Hematopoietic multipotent progenitor cell treated with erythropoietin and hydrocortisone succinate and interleukin-3 and kit ligand, for 4 days (in vitro differentiated cells): ENCODE measurements around the gene CACFD1.
"Not testable (repeated sequence)": the region's sequence is repeated elsewhere in the genome, so short reads cannot be mapped to it uniquely, and the experiment has no call there.

Source experiments
- DNase-seq: peaks from one replicate; pipeline ENCODE4 v3.0.0-alpha.2; 2015

The CACFD1 gene

DNA sequence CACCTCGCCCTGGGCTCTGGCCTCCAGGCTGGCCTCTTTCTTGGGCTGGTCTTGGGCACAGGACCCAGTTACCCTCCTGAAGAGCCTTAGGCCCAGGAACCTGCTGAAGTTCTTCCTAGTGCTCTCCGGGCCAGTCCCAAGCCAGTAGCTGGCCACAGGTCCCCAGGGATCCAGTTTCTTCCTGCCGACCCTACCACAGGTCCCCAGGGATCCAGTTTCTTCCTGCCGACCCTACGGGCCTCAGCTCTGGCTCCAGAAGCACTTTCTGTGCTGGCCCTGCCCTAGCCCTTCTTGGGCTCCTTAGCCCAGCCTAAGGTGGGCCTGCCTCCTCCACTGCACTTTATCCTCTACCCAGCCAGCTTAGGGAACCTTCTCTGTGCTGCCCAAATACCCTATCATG is 18.2 kb upstream of the CACFD1 start:
- DNase-seq, result no peak

DNA sequence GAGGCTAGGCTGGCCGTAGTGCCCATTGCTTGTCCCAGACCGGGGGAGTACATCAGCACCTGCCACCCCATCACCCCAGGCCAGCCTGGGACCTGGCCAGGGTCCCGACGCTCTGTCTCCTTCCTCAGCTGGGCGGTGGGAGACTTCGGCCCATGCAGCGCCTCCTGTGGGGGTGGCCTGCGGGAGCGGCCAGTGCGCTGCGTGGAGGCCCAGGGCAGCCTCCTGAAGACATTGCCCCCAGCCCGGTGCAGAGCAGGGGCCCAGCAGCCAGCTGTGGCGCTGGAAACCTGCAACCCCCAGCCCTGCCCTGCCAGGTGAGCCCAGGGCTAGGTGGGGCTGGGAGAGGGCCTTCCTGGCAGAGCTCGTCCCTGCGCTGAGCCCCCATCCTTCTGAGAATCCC is 16.5 kb upstream of the CACFD1 start:
- no peak for DNase-seq

DNA sequence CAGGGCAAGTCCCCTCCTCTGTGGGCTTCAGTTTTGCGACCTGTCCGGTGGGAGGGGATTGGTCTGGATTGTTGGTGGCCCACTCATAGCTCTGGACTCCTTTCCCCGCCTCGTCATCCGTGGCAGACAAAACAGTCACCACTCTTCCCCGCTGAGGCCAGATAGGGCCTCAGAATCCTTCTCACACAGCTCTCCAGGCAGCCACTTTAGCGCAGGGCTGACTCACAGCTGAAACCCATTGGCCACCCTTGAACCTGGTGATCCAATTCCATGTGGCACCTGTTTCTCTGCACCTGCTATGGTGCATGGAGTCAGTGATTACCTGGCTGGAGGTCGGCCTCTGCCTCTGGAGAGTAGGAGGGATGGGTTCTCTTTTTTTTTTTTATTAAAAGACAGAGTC is 15.8 kb upstream of the CACFD1 start:
- no peak for DNase-seq

DNA sequence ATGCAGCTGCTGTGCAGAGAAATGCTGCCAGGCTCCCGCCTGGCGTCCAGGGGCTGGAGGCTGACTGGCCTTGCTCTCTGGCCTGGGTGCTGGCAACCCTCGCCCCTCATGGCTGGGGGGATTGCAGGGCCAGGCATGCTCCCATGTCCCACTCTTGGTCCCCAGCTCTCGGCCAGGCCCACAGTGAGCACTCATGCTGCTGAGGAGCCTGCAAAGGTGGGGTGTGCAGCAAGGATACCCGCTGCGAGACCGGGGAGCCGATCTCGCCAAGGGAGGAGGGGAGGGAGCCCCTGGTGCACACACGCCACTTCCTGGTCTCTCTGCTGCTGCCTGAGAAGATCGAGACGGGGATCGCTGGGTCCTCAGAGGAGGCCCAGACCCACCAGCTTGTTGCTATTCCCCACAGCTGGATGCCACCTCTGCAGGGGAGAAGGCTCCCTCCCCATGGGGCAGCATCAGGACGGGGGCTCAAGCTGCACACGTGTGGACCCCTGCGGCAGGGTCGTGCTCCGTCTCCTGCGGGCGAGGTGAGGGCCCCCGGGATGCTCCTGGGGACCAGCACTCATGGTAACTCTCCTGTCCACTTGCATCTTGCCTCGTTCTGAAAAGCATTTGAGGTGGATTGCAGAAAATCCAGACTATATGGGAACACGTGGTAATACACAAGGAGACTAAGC is 14.3 kb upstream of the CACFD1 start:
- DNase-seq, result no peak

DNA sequence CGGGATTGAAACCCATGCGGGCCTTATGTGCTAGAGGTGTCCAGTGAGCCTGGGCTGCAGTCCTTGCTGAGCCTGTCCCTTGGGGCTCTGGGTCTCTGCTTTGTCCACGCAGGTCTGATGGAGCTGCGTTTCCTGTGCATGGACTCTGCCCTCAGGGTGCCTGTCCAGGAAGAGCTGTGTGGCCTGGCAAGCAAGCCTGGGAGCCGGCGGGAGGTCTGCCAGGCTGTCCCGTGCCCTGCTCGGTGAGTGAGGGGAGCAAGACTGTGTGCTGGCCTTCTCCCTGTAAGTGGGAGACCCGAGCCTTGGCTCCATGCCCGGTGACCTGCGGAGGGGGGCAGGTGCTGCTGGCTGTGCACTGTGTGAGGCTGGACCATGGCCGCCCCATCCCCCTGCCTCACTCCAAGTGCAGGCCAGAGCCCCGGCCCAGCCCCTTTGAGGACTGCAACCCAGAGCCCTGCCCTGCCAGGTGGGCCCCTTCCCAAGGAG is 11.2 kb upstream of the CACFD1 start:
- no peak for DNase-seq

DNA sequence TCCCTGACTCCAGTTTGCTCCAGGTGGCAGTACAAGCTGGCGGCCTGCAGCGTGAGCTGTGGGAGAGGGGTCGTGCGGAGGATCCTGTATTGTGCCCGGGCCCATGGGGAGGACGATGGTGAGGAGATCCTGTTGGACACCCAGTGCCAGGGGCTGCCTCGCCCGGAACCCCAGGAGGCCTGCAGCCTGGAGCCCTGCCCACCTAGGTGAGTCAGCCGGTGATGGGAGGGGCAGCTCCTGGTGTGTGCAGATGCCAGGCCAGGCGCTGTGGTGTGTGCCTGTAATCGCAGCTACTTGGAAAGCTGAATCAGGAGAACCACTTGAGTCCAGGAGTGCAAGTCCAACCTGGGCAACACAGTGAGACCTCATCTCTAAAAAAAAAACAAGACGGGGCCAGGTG is 10.0 kb upstream of the CACFD1 start:
- DNase-seq, result no peak

DNA sequence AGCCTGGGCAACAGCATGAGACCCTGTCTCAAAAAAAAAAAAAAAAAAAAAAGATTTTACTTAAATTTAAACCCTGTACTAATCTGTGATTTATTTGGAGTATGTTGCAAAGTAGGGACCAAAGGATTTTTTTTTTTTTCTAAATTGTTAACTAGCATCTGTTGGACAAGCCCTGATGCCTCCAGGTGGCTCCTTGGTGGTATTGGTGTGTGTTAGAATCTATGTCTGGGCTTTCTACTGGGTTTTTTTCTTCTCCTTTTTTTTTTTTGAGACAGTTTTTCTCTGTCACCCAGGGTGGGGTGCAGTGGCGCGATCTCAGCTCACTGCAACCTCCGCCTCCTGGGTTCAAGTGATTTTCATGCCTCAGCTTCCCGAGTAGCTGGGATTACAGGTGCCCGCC is 7.9 kb upstream of the CACFD1 start:
- DNase-seq, result not testable (repeated sequence)

DNA sequence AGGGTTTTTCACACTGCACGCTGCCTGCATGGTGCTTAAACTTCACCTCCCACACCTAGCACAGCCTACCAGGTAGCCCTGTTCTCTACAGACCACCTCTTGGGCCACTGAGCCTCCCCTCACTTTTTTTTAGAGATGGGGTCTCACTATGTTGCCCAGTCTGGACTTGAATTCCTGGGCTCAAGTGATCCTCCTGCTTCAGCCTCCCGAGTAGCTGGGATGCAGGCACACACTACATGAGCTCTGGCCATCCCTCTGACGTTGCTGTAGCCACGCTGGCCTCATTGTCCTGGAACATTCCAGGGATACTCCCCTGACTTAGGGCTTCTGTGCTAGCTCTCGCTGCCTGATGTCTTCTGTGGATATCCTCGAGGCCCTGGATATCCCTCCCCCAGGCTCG is 7.2 kb upstream of the CACFD1 start:
- DNase-seq, result no peak

DNA sequence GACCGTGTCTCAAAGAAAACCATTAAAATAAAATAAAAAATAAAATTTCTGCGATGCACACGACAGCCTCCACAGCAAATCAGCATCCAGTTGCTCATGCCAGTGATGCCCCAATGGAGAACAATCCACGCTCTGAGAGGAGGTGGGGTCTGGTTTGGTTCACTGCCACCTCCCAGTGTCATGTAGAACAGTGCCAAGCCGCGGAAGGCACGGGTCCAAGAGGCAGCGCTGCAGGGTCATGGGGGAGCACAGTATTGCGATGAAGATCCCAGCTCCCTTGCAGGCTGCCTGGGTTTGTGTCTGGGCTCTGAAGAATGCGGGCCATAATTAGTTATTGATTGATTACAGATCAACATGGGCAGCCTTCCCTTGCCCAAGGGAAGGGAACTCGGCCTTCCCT is 6.1 kb upstream of the CACFD1 start:
- DNase-seq, result no peak

DNA sequence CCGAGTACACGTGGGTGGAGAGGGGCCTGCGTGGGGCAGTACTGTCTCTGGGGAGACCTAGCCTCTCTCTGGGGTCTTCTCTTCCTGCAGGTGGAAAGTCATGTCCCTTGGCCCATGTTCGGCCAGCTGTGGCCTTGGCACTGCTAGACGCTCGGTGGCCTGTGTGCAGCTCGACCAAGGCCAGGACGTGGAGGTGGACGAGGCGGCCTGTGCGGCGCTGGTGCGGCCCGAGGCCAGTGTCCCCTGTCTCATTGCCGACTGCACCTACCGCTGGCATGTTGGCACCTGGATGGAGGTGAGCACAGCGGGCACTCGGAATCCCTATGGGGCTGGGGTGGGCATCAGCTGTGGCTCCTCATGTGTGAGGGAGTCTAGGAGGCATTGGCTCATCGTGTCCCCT is 5.5 kb upstream of the CACFD1 start:
- DNase-seq, result no peak

DNA sequence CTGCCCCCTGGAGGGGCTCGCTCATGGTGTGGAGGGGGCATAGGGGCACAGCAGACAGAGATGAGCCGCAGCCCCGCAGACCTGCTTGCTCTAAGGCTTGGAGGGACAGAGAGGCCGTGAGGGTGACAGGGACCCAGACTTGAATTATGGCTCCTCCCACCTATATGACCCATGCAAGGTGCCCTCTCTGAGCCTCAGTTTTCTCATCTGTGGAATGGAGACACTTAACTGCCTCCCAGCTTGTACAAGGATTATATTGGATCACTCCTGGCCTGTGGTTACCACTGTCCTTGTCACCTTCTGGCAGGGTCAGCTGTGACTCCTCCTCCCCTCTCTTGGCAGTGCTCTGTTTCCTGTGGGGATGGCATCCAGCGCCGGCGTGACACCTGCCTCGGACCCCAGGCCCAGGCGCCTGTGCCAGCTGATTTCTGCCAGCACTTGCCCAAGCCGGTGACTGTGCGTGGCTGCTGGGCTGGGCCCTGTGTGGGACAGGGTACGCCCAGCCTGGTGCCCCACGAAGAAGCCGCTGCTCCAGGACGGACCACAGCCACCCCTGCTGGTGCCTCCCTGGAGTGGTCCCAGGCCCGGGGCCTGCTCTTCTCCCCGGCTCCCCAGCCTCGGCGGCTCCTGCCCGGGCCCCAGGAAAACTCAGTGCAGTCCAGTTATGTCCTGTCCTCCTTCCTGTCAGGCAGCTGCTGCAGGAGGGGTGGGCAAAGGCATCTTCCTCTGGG is 4.7 kb upstream of the CACFD1 start:
- no peak for DNase-seq

DNA sequence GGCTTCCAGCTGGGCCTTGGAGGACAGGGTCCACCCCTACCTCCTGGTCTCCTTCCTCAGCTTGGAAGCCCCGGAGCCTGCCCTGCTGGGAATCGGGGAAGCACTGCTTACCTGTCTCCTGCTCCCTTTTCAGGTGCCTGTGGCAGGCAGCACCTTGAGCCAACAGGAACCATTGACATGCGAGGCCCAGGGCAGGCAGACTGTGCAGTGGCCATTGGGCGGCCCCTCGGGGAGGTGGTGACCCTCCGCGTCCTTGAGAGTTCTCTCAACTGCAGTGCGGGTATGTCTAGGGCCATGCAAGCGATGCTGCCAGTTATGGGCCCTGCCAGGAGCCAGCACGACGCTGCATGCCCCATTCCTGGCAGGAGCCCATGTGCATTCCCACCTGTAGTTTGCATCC is 3.8 kb upstream of the CACFD1 start:
- DNase-seq, result no peak

DNA sequence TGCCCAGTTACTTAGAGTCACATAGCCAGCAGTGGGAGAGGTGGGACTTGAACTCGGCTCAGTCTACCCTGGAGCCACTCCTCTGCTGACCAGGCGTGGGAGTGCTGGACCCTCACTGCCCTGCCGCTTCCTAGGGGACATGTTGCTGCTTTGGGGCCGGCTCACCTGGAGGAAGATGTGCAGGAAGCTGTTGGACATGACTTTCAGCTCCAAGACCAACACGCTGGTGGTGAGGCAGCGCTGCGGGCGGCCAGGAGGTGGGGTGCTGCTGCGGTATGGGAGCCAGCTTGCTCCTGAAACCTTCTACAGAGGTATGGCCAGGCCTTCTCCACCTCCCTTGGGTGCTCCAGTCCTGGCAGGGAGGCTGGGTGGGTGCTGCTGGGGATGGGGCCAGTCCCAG is 3.4 kb upstream of the CACFD1 start:
- peak; percentile 38 for DNase-seq

DNA sequence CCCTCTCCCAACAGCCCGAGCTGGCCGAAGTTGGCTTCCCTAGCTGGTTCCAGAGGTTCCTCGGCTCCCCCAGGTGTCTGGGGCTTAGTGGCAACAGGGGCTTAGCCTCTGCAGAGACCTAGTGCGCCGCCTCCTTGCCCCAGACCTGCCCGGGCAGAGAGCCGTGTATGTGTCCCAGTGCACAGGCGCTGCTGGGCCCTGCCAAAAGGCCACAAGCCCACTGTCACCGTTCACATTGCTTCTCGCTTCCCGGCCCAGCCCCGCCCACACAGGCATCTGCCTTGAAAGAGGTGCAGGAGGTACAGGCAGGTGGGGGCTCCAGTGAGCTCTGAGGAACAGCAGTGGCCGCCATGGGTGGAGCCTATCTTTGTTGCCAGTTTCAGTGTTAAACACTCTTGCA is 2.5 kb upstream of the CACFD1 start:
- no peak for DNase-seq

DNA sequence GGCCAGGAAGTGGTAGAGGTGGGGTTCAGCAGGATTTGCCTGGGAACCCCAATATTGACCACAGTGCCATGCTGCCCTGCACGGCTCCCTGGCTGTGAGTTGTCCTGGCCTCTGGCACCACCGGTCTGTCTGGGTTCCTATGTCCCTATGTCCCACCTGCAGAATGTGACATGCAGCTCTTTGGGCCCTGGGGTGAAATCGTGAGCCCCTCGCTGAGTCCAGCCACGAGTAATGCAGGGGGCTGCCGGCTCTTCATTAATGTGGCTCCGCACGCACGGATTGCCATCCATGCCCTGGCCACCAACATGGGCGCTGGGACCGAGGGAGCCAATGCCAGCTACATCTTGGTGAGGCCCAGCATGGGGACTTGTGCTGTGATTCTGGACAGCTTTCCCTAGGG is 2.0 kb upstream of the CACFD1 start:
- DNase-seq, result no peak

DNA sequence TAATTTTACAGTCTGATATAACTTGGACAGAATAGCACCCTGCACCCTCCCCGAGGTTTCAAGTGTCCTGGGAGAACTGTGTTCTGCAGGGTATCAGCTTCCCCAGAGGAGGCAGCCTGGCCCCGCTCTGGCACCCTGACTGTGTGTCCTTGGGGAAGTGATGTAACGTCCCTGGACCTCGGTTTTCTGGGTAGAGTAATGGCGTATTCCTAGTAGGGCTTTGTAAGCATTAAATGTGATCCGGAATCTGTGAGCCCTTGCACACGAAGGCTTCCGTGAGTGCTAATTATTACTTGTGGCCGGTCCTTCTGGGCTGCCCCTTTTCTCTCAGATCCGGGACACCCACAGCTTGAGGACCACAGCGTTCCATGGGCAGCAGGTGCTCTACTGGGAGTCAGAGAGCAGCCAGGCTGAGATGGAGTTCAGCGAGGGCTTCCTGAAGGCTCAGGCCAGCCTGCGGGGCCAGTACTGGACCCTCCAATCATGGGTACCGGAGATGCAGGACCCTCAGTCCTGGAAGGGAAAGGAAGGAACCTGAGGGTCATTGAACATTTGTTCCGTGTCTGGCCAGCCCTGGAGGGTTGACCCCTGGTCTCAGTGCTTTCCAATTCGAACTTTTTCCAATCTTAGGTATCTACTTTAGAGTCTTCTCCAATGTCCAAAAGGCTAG is 1.0 kb upstream of the CACFD1 start:
- no peak for DNase-seq

DNA sequence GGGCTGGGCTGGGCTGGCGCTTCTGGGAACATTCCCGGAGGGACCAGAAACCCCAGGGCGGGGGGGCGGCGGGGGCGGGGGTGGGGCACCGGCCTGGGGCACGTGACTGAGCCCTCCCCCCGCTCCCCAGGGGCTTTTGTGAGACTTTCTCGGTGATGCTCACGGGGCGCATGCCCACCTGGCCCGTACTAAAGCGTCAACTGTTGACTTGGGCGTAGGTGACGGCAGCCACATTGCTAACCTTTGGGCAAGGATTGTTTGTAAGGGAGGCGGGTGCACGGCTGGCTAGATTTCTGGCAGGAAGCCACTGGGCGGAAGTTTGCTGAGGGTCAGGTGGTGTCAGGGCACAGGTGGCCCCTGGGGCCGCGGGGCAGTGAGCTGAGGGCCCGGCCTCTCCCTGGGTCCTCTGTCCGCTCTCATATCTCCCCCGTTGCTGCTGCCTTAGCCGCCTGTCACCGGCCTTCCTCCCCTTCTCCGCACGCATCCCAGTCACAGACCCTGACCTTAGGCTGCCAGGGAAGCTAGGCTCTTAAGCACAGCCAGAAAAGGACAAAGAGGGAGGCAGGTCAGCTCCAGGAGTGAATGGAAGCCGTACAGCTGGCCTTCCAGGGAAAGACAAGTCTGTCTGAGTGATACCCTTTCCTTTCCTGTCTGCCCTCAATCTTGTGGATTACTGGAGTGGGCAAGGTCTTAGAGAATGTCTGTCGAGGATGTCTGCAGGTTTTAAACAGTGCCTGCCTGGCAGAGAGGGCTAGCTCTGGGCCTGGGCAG is 812 bp downstream of the CACFD1 start:
- DNase-seq, result peak; percentile 27

DNA sequence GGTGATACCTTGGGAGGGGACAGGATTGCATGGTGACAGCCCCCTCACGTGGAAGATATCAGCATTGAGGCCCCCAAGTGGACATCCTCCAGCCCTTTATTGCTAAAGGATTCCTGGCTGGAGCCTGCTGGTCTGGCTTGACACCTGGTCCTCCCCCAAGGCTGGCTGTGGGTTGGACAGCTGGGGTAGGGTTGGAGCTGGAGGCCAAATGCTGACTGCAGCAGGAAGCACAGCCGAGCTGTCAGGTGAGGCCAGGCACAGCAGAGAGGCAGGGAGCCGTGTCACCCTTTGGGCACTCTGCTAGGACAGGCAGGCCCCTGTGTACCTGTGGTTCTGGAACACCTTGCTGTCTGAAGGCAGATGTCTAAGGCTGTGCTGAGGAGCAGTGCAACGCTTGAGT is 2.2 kb downstream of the CACFD1 start:
- no peak for DNase-seq

DNA sequence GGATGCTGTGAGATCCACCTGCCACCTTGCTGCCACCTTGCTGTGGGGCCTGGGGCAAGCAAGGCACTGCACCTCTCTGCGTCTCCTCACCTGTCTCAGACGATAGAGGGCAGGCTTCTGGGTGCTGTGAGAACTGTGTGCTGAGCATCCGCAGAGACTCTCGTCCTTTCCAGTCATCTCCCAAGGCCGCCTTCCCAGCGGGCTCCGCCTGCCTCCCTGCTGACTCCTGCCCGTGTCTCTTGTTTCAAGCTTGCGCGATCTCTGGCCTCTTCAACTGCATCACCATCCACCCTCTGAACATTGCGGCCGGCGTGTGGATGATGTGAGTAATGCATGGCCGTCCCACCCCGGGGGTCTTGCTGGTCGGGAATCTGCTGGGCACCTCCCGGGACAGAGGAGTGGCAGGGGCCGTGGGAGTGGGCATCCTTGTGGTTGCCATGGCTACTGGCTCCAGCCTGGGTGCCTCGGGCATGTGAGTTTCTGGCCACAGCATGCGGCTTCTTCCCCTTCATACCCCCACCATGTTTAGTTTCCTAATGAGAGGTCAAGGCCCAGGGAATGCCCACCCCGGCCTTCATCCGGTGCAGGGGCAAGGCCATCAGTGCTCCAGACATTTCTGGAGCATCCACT is 3.6 kb downstream of the CACFD1 start:
- DNase-seq, result no peak

DNA sequence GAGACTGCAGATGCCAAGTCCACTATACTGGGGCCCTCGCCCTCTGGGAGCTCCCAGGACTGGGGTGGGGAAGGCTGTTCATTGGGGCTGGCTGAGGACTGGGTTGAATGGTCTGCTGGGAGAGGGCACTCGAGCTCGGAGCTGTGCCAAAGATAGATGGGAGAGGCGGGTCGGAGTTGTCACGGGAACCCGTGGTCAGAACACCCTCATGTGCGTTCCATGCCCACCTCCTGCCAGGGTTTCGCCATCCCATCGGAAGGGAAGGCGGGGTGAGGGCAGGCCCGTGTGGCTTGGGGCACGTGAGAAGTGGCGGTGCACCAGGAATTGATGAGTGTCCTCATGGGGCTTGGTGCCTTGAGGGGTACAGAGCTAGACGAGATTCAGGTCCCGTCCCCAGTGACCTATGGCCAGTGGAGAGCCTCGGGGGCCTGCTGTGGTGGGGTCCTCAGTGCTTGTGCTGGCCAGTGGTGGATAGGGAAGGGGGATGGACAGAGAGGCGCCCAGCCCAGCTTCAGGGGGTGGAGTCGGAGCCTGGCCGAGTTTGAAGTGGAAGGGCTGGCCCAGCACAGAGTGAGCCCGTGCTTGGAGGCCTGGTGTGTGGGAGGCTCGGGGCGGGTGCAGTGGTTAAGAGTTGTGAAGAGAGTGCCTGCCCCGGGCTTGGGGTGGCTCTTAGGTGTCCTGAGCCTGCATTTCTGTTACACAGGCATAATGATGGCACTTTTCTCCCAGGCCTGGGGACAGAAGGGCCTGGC is 4.3 kb downstream of the CACFD1 start:
- DNase-seq, result no peak

DNA sequence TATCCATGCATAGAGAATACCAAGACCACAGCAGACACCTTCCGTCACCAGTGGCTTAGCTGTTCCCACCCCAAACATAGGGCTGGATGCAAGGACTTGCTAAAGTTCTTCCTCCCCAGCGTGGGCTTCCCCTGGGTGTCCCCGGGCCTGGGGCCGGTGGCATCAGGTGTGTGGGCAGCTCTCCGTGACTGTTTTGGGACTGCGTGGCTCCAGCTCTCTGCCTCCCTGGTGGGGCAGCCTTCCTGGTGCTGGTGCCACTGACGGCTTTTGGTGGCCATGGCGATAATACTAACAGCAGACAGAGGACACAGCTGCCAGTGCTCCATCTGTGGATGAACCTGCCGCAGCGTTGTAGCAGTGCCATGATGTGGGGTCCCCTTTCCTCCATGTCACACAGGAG is 4.9 kb downstream of the CACFD1 start:
- no peak for DNase-seq

DNA sequence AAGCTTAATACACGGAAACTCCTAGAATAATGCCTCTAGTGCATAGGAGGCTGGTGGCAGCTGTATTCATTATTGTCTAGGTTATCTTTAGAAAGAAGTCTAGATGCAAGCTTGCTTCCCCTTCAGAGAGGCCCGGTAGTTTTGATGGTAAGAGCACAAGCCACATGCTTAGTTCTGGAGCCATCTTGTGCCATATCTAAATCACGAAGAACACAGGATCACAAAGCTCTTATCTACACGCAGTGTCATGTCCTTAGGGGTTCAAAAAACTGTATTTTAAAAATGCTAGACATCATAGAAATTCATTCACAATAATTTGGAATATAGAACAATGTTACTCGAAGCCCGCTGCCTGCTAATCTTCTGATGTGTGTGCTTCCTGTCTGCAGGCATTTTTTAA is 6.2 kb downstream of the CACFD1 start:
- no peak for DNase-seq
